CD1c-positive myeloid dendritic cell (primary cell): ENCODE data around the gene ANO3.
"Not testable (repeated sequence)": the region's sequence is repeated elsewhere in the genome, so short reads cannot be mapped to it uniquely, and the experiment has no call there.

Source experiments
- DNase-seq: peaks from one replicate; pipeline ENCODE4 v3.0.0-alpha.2; 2016; ENCODE audit errors: extremely low spot score

Gene ANO3

GRCh38 chr11:26573896-26574295, 242.0 kb downstream of the ANO3 start:
- DNase-seq, result no peak

GRCh38 chr11:26575946-26576345, 244.0 kb downstream of the ANO3 start:
- no peak for DNase-seq

DNA sequence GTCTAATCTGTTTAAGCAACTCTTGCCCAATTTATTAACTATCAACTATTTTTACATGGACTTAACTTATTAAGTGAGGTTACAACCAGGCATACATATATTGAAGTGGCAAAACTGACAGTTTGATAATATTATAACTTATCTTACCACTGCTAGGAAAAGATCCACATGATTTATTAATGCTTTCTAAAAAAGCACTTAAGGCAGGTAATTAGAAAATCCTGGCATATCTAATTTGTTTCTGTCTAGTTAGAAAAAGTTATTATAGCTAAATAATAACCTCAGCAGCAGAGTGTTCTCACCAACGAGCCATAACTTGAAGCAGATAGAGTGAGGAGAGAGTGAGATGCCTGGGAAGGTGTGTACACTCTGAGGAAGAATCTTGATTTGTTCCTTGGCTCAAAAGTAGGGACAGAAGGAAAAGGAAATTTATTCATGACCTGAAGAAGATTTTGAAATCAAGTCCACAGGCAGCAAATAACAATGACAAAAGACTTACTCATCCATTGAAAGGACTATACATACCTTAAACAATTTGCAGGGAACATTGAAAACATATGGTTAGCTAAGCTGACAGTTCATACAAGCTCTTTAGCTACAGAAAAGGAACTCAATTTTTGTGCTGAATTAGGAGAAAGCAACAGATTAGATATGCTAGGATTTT, 247.2 kb downstream of the ANO3 start:
- no peak for DNase-seq

- no peak for DNase-seq
Measured at GRCh38 chr11:26579683-26580082, 247.8 kb downstream of the ANO3 start.

GRCh38 chr11:26580929-26581328, 249.0 kb downstream of the ANO3 start:
- no peak for DNase-seq

DNA sequence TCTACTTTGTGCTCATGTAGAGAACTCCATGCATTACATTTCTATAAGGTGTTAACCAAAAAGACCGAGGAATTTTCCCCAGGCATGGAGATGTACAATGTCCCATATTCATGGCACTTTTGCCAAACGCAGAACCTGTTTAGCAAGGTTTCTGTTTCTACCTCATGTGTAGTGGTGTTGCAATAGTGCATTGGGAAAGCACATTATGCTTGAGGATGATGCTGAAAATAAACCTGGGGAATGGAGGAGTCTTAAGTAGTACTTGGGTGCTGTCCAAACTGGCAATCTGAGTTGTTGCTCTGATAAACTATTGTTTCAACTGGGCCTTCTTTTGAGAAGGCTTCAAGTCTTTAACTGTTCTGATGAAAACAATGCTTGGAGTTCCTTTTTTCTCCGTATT, 251.6 kb downstream of the ANO3 start:
- no peak for DNase-seq

GRCh38 chr11:26584818-26585217, 252.9 kb downstream of the ANO3 start:
- DNase-seq, result no peak

DNA sequence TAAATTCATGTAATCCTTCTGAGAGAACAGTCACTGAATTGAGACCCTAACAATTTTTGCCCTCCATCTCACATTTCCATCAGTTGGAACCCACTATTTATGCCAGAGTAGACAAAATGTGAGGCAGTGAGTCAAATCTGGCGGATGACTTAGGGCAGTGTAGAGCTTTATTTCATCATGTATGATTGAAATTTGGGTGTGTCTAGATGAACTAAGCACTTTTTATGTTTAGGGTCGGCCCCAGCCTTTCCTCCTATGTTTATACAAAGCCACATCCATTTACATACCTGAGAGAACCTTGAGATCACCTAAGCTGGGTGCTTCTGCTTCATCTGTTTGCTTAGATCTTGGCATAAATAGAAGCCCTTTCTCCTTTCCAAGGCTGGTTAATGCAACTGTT, 255.1 kb downstream of the ANO3 start:
- DNase-seq, result no peak

- DNase-seq, result no peak
Measured at GRCh38 chr11:26593691-26594090, 261.8 kb downstream of the ANO3 start.

- not testable (repeated sequence) for DNase-seq
Measured at GRCh38 chr11:26595207-26595865, 263.4 kb downstream of the ANO3 start.

GRCh38 chr11:26597049-26597689, 265.2 kb downstream of the ANO3 start:
- not testable (repeated sequence) for DNase-seq

- DNase-seq, result no peak
Measured at GRCh38 chr11:26597899-26598298, 266.0 kb downstream of the ANO3 start.

- DNase-seq, result no peak
Measured at GRCh38 chr11:26599425-26599824, 267.5 kb downstream of the ANO3 start.

- no peak for DNase-seq
Measured at GRCh38 chr11:26599876-26600434, 268.0 kb downstream of the ANO3 start.

- DNase-seq, result no peak
Measured at GRCh38 chr11:26607725-26608506, 276.0 kb downstream of the ANO3 start.

DNA sequence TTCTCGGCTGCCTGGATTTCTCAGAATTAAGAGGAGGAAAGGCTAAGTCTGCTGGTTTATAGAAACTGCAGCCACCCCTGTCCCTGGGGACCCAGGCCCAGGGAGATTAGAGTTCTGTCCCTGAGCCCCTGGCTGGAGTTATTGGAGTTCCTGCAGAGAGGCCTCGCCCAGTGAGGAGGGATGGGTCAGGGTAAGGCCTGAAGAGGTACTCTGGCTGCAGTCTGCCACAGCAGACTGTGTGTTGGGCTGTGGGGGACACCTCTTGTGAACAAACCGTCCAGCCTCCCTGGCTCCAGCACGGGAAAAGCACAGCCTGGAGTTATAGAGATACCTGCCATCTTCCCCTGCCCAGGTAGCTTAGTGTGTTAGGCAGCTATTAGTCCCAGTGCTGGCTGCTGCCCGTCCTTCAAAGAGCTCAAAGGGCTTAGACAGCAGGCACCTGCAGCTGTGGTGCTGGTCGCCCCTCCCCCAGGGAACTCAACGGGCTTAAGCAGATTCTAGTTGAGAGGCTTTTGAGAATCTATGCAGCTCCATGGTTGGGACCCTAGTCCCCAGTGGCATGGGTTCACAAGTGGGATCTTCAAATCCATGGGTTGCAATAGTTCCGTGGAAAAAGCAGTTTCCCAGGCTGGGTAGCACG, 276.7 kb downstream of the ANO3 start:
- DNase-seq, result no peak

- no peak for DNase-seq
Measured at GRCh38 chr11:26613759-26614158, 281.8 kb downstream of the ANO3 start.

GRCh38 chr11:26618441-26618840, 286.5 kb downstream of the ANO3 start:
- no peak for DNase-seq

- DNase-seq, result no peak
Measured at GRCh38 chr11:26620282-26621045, 288.5 kb downstream of the ANO3 start.

DNA sequence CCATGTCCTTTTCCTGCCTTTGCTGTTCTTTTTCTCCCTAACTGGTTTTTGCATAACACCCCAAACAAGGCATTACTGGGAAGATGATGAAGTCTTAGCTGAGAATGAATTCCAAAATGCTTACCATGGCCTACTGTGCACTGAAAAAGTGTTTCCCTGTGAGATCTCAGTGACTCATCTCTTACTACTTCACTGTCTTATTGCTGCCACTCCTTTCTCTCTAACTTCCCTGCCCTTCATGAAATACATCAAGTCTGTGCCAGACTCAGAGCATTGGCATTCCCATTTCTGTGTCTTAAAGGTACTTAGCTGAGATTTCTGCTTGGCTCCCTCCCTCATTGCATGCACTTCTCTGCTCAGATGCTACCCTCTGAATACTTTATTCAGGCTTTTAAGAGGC, 289.2 kb downstream of the ANO3 start:
- no peak for DNase-seq

DNA sequence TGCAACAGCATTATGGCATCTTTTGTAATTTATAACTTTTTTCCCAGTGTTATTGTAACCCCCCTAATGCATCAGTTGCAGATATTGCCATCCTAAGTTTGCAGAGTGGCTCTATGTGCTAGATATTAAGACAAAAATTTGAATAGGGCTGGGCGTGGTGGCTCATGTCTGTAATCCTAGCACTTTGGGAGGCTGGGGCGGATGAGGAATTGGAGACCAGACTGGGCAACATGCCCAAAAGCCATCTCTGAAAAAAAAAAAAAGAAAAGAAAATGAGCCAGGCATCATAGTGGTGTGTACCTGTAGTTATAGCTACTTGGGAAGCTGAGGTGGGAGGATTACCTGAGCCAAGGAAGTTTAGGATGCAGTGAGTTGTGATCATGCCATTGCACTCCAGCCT, 290.3 kb downstream of the ANO3 start:
- no peak for DNase-seq
